ENCODE results near the gene RTN4RL1. TPM values are rescaled to one million over a fixed set of nuclear protein-coding genes. Genes with fewer than 3 reads are reported as not detected.

RTN4RL1 gene
- total RNA-seq, 2 donors from 2014 or later: 18.2 to 19.6 TPM

DNA sequence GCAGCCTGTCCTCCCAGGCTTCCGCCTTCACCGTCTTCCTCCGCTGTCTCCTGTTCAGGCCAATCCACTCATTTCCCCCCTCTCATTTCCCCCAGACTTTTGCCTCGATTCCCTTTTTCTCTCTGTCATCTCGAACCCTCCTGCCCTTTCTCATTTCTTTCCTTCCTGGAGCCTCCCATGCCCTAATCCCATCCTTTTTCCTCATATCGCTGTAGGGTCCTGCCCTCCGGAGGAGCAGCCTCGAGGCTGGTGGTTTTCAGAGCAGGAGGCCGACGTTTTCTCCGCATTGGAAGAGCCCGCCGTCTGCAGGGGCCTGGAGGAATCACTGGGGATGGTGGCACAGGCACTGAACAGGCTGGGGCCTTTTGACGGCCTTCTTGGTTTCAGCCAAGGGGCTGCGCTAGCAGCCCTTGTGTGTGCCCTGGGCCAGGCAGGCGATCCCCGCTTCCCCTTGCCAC lies 17.3 kb upstream of the RTN4RL1 start:
- DNase-seq: peak; percentile 86
- Histone ChIP-seq H3K9me3 (ENCODE audit: control insufficient read depth, low read length) (no peaks in the 10 kb centered on the region), H3K27ac (ENCODE audit: low read depth, low read length) (peak overlapping the region; percentile 67), H3K4me3 (ENCODE audit: low read length) (peak overlapping the region; percentile 93), H3K4me1 (ENCODE audit: control insufficient read depth, insufficient read depth, low read length) (peaks cover 7% of the 10 kb centered on the region), H3K9ac (ENCODE audit: extremely low read depth, low read length, poor library complexity, severe bottlenecking) (peak overlapping the region; percentile 70), H3K27me3 (ENCODE audit: control insufficient read depth, insufficient read depth, low read length, poor library complexity, severe bottlenecking) (no peaks in the 10 kb centered on the region), H3K36me3 (ENCODE audit: control insufficient read depth, insufficient read depth, low read length) (peaks cover 44% of the 10 kb centered on the region)
- peaks cover 18% of the 10 kb centered on the region for H3K4me1 Mint-ChIP-seq
- TF ChIP-seq, protein P1, sequence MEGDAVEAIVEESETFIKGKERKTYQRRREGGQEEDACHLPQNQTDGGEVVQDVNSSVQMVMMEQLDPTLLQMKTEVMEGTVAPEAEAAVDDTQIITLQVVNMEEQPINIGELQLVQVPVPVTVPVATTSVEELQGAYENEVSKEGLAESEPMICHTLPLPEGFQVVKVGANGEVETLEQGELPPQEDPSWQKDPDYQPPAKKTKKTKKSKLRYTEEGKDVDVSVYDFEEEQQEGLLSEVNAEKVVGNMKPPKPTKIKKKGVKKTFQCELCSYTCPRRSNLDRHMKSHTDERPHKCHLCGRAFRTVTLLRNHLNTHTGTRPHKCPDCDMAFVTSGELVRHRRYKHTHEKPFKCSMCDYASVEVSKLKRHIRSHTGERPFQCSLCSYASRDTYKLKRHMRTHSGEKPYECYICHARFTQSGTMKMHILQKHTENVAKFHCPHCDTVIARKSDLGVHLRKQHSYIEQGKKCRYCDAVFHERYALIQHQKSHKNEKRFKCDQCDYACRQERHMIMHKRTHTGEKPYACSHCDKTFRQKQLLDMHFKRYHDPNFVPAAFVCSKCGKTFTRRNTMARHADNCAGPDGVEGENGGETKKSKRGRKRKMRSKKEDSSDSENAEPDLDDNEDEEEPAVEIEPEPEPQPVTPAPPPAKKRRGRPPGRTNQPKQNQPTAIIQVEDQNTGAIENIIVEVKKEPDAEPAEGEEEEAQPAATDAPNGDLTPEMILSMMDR (conservative IDR thresholded peaks at IDR 0.05): no peak
- peak overlapping the region; percentile 84 for H3K4me3 Mint-ChIP-seq
- peaks cover 30% of the 10 kb centered on the region for H3K36me3 Mint-ChIP-seq (ENCODE audit: low read depth)
- H3K27ac Mint-ChIP-seq: peak overlapping the region; percentile 88
- 41 to 42% methylated on average over 15 to 17 of the region's 17 CpGs for WGBS, 2 experiments (ENCODE audit: insufficient coverage in 1 of 2, insufficient read length in 1 of 2)
- H3K9me3 Mint-ChIP-seq: no peaks in the 10 kb centered on the region
- peaks cover 24% of the 10 kb centered on the region for H3K27me3 Mint-ChIP-seq (ENCODE audit: insufficient read depth)

DNA sequence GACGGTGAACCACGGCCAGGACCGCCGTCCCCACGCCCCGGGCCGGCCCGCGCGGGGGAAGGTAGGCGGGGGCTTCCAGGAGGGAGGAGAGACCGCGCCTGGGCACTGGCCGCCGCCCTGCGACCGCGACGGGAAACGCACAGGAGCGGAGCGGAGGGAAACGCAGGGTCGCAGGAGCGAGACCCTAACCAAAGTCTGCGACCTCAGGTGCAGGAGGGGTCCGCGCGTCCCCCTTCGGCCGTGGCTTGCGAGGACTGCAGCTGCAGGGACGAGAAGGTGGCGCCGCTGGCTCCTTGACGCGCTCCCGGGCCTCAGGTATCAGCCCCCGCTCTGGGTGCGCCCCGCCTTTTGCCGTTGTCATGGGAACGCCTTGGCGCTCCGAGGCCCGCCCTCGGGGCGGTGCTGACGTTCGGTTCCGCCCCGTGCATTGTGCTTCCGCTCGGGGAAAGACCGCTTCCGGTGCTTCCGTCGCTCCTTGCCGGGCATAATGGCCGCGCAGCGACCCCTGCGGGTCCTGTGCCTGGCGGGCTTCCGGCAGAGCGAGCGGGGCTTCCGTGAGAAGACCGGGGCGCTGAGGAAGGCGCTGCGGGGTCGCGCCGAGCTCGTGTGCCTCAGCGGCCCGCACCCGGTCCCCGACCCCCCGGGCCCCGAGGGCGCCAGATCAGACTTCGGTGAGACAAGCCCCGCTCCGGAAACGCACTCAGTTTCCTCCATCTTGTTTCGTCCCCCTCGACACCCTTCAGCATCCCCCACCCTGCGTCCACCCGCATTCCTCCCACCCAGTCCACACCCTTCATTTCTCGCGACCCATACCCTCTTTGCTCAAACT lies 16.6 kb upstream of the RTN4RL1 start, which contains the start of gene OVCA2:
Gene OVCA2 (plus strand): TSS at position 462 of the 829 bp plus-strand sequence. CDS start 26 bp downstream, at position 488.
- H3K27ac Mint-ChIP-seq: peak within 1 kb of the TSS; percentile 88
- TF ChIP-seq, protein P1 (conservative IDR thresholded peaks at IDR 0.05): peak; percentile 71
- WGBS, 2 experiments (ENCODE audit: insufficient coverage in 1 of 2, insufficient read length in 1 of 2): 0 to 1% methylated on average over 52 to 93 of the region's 93 CpGs
- H3K4me1 ChIP-seq (ENCODE audit: control insufficient read depth, insufficient read depth, low read length): peaks cover 7% of the 10 kb centered on the region
- H3K4me3 ChIP-seq (ENCODE audit: low read length): peak within 1 kb of the TSS; percentile 93
- peak; percentile 100 for DNase-seq
- peaks cover 37% of the 10 kb centered on the region for H3K36me3 Mint-ChIP-seq (ENCODE audit: low read depth)
- peak within 1 kb of the TSS; percentile 84 for H3K4me3 Mint-ChIP-seq
- H3K9me3 ChIP-seq (ENCODE audit: control insufficient read depth, low read length): no peaks in the 10 kb centered on the region
- no peaks in the 10 kb centered on the region for H3K9me3 Mint-ChIP-seq
- H3K4me1 Mint-ChIP-seq: peaks cover 18% of the 10 kb centered on the region
- peak within 1 kb of the TSS; percentile 67 for H3K27ac ChIP-seq (ENCODE audit: low read depth, low read length)
- H3K27me3 ChIP-seq (ENCODE audit: control insufficient read depth, insufficient read depth, low read length, poor library complexity, severe bottlenecking): no peaks in the 10 kb centered on the region
- H3K9ac ChIP-seq (ENCODE audit: extremely low read depth, low read length, poor library complexity, severe bottlenecking): peak within 1 kb of the TSS; percentile 70
- peaks cover 43% of the 10 kb centered on the region for H3K36me3 ChIP-seq (ENCODE audit: control insufficient read depth, insufficient read depth, low read length)
- H3K27me3 Mint-ChIP-seq (ENCODE audit: insufficient read depth): peaks cover 19% of the 10 kb centered on the region

DNA sequence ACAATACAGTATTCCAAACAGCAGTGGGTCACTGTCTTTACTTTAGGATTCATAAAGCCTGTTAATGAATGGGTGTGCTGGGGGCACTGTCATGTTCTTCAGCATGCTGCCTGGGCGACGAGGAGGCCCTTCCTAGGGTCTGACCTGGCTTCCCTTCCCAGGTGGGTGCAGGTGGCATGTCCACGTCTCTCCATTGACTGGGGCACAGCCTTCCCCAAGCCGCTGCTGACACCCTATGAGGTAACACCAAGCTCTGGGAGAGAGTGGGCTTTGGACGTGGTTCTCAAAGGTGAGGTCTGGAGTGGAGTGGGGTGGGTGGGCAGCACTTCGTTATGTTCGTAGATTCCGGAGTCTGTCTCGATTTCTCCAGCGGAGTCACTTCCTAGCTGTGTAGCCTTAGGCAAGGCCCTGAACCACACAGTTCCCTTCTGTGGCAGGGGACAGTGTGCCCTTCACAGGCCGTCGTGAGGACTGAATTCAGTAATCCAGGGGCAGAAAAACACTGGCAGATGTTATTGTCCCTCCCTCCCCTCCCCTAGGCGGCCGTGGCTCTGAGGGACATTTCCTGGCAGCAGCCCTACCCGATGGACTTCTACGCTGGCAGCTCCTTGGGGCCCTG lies 15.9 kb upstream of the RTN4RL1 start:
- peak overlapping the region; percentile 70 for H3K9ac ChIP-seq (ENCODE audit: extremely low read depth, low read length, poor library complexity, severe bottlenecking)
- no peak overlapping the region for H3K27ac ChIP-seq (ENCODE audit: low read depth, low read length)
- H3K27me3 Mint-ChIP-seq (ENCODE audit: insufficient read depth): peaks cover 13% of the 10 kb centered on the region
- no peaks in the 10 kb centered on the region for H3K9me3 ChIP-seq (ENCODE audit: control insufficient read depth, low read length)
- peaks cover 48% of the 10 kb centered on the region for H3K36me3 ChIP-seq (ENCODE audit: control insufficient read depth, insufficient read depth, low read length)
- peak overlapping the region; percentile 84 for H3K4me3 Mint-ChIP-seq
- H3K4me3 ChIP-seq (ENCODE audit: low read length): peak overlapping the region; percentile 93
- no peaks in the 10 kb centered on the region for H3K27me3 ChIP-seq (ENCODE audit: control insufficient read depth, insufficient read depth, low read length, poor library complexity, severe bottlenecking)
- TF ChIP-seq, protein P1 (conservative IDR thresholded peaks at IDR 0.05): no peak
- H3K4me1 ChIP-seq (ENCODE audit: control insufficient read depth, insufficient read depth, low read length): peaks cover 7% of the 10 kb centered on the region
- no peaks in the 10 kb centered on the region for H3K9me3 Mint-ChIP-seq
- WGBS, 2 experiments (ENCODE audit: insufficient coverage in 1 of 2, insufficient read length in 1 of 2): 58 to 64% methylated on average over 6 to 16 of the region's 16 CpGs
- DNase-seq: no peak
- peak overlapping the region; percentile 44 for H3K27ac Mint-ChIP-seq
- H3K36me3 Mint-ChIP-seq (ENCODE audit: low read depth): peaks cover 44% of the 10 kb centered on the region
- H3K4me1 Mint-ChIP-seq: peaks cover 18% of the 10 kb centered on the region

Measured in endodermal cell (in vitro differentiated cells).